SW 1271 (cell line): ENCODE measurements around the gene PLEKHS1.

Source experiments
- DNase-seq, 2 experiments: peaks; one replicate each; lab custom pipeline; 2025; lab: John Stamatoyannopoulos, UW

PLEKHS1 gene

GRCh38 chr10:113751181-113751732, at the start of gene PLEKHS1:
PLEKHS1 (plus strand) TSS chr10:113751682; CDS start chr10:113755278, 3,596 bp downstream.
- no peak for DNase-seq

DNA sequence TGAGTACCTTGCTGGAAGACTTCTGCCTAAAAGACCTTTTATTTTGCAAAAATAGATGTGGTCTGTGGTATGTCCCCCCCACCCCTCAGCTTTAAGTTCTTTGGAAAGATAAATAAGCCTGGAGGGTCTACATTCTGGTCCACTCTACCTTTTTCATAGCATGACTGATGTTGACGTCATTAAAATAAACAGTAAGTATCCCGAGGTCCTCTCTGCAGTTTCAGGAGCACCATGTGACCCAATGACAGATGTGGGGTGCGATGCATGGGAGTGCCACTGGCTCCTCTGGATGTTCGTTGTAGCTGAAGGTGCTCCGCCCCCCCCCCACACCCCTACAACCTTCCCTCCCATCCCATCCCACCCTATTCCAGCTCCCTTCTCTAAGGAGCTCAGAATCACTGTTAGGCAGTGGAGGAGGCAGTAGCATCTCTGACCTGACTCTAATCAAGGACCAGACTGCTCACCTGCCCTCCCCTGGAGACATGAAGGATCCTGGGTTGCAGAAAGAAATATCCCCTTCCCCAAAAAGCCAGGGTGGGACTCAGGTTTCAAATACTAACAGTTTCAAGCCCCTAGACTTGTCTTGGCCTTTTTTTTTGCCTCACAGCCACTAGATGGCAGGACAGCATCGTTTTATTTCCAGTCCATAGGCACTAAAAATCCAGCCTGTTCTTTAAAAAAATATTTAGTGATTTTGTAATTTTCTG, 46.7 kb upstream of the PLEKHS1 start:
- DNase-seq, result peak in 1 of 2 experiments; percentile 12

DNA sequence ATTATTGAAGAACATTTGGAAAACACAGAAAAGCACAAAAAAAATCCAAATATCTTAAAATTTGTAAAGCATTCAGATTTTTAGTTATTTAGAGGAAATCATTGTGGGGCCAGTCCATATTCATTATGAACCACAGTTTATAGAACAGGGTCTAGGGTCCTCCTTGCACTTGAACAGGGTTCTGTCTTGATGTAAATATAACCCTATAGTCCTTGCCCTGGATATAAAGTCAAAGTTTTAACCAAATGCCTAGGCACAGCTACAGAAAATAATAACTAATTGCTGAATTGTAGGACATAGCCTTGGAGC, 46.2 kb upstream of the PLEKHS1 start:
- no peak for DNase-seq

DNA sequence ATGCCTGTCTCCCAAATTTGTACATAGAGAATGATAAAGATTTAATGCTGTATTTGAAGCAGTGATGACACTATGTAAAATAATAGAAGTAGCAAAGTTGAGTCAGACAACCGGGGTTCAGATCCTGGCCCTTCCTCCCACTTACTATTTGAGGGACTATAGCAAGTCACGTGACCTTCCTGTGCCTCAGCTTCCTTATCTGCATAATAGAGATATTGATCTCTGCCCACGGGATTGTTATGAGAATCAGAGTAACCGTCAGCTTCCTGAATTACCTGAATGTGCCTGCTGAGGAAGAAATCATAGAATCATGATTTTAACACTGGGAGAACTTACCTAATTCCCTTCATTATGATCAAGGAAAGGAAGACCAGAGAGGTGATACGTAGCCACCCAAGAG, 44.9 kb upstream of the PLEKHS1 start:
- DNase-seq, result no peak

DNA sequence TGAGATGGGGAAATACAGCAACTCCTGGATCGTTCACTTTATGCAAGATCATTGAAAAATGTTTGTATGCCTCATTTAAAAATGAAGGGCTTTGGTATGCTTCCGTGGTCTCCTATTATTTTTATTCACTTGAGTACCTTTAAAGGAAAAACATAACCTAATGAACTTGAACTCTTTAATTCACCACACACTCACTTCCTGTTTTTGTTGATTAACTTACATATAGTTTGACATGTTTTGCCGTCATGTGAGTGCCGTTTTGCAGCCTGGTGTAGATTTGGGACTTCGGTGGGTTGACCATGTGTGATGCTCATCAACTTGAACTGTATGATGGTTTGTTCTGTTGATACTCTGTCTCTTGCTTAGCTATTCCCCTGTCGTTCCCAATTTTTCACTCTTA, 42.8 kb upstream of the PLEKHS1 start:
- DNase-seq, result no peak

DNA sequence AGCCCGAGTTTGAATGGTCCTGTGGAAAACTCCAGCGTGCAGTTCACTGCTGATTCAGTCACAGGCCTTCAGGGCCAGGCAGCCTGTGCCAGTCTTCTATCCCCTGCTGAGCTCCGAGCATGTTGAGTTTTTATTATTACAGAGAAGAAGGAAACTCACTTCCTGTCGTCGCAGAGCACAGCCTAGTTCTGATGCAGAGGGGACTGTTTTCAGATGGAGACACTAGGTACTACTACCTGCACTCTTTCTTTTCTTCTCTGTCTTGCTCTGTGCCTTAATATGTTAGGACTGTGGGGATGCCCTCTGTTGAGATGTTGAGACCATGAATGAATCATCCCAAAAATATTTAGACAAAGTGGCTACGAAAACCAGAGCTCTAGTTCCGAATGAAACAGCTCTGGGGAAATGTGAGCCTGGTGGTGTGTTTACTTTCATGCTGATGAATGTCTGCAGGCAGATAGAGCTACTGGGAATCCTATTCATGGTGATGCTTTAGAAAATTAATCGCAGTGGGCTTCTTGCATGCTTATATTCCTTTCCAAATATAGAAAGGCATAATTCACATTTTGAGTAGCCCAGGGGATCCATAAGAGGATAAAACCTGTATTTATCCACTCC, 42.2 kb upstream of the PLEKHS1 start:
- peak in 1 of 2 experiments; percentile 4 for DNase-seq

- no peak for DNase-seq
These were observed 40.3 kb upstream of the PLEKHS1 start for GRCh38 chr10:113711142-113711541.

- no peak for DNase-seq
These were observed 39.5 kb upstream of the PLEKHS1 start for GRCh38 chr10:113712024-113712423.

- no peak for DNase-seq
These were observed 38.5 kb upstream of the PLEKHS1 start for GRCh38 chr10:113712755-113713639.

- DNase-seq, result no peak
These were observed 37.9 kb upstream of the PLEKHS1 start for GRCh38 chr10:113713640-113713982.

GRCh38 chr10:113716109-113716910, 35.2 kb upstream of the PLEKHS1 start:
- no peak for DNase-seq

- no peak for DNase-seq
These were observed 32.3 kb upstream of the PLEKHS1 start for GRCh38 chr10:113718969-113719822.

DNA sequence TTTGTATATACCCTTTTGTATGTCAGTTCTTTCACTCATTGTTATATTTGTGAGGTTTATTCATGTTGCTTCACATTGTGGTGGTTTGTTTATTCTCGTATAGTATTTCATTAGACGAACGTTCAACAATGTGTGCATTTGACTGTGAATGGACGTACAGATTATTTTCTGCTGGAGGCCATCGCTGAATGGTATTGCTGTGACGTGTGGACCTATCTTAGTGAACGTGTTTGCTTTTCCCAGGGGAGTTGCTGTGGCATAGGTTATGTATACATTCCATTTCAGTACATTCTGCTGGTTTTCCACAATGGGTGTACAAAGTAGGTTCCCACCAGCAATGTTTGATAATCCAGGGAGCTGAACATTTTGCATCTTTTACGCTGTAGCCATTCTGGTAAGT, 31.1 kb upstream of the PLEKHS1 start:
- no peak for DNase-seq

DNA sequence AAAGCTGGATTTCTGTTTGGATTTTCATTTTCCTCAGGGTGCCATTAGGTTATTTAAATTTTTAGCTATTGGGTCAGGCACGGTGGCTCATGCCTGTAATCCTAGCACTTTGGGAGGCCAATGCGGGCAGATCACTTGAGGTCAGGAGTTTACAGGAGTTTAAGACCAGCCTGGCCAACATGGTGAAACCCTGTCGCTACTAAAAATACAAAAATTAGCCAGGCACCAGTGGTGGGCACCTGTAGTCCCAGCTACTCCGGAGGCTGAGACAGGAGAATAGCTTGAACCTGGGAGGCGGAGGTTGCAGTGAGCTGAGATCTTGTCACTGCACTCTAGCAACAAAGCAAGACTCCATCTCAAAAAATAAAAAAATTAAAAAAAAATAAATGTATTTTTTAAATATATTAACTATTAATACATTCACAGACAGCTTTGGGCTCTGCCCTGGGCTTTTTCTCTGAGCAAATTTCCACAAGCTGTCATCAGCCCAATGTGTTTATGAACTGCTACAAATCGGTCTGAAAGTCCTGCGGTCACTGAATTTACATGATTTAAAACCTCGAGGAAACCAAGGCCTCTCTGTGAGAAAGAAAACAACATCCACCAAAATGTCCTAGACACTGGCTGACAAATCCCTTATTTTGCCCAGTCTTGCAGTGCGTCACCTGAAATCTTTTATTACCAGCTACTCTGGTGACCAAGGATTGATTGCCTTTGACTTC, 19.2 kb upstream of the PLEKHS1 start:
- DNase-seq, result no peak

DNA sequence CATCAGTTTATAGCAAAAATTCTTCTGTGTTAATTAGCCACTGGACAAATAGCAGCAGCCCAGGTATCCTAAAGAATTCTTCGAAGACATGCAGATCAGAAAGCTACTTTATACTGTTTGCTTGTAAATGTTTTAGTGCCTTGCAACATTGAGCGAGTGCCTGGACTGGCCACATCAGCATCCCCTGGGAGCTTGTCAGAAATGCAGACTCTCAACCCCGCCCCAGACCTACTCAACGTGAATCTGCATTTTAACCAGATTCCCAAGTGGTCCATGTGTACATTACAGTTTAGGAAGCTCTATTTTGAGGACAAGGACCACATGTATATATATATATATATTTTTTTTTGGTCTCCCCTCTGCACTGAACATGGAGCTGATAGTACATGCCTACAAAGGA, 18.5 kb upstream of the PLEKHS1 start:
- DNase-seq, result no peak

- DNase-seq, result no peak
These were observed 17.8 kb upstream of the PLEKHS1 start for GRCh38 chr10:113733635-113734034.

DNA sequence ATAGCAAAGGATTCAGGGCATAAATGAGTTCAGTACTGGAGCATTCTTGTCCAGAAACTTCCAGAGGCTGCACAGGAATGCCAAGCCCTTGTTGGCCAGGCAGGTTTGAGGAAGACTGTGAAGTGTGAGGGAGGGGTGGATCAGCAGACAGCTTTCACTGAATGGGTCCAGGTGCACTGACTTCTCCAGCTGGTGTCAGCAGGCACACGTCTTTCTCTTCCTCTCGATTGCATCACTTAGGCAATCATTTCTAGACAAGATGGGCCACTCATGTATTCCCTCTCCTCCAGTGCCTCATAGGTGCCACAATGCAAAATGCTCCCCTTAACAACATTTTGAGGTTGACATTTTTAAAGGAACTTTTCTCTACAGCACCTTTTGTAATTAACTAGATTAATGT, 15.6 kb upstream of the PLEKHS1 start:
- DNase-seq, result no peak

DNA sequence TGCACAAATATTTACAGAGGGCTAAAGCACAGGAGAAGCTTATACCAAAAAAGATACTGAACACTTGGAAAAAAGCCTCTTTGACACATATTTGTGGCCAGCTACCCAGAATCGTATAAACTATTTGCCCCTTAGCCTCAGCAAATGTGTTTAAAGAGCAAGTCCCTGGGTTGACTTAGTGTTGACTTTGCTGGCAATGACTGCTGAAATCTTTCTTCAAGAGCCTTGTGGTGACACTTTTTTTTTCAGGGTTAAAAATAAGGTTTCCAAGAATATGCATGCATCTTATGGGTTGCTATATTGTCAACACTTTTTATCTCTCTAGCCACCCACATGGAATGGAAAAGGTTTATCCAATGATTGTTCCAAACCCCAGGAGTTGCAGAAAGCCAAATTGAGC, 14.9 kb upstream of the PLEKHS1 start:
- no peak for DNase-seq

DNA sequence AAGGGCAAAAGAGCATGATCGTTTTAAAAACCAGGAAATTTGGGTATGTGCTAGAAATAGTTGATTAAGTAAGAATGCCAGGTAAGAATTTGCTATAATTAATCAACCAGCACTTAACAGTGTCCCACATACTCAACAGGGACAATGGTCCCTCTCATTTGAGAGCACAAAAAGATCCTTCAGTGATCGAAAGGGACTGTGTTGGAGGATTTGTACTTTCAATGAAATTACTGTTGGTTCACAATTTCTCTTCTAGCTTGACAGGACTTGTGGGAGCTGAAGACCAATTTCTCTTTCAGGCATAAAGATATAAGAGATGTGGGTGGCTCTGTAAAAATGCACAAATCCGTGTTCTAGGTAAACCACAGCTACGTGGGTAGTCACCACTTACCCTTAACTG, 12.5 kb upstream of the PLEKHS1 start:
- DNase-seq, result no peak

- DNase-seq, result no peak
These were observed 11.9 kb upstream of the PLEKHS1 start for GRCh38 chr10:113739577-113739976.
